Measurements from ENCODE around the gene FSTL5.

- TF ChIP-seq CTCF (conservative IDR thresholded peaks at IDR 0.05; ENCODE audit: low read length) = no peak
- no peak for TF ChIP-seq EZH2phosphoT487 (IDR thresholded peaks at IDR 0.05; ENCODE audit: borderline replicate concordance, low read depth, low read length)
Measured at GRCh38 chr4:161906836-161907589, 256.8 kb downstream of the FSTL5 start.

Data from OCI-LY7 (cell line).